ENCODE results near the gene RING1.

GRCh38 chr6:33171880-33172687, 36.2 kb upstream of the RING1 start:
- TF ChIP-seq, protein P1, sequence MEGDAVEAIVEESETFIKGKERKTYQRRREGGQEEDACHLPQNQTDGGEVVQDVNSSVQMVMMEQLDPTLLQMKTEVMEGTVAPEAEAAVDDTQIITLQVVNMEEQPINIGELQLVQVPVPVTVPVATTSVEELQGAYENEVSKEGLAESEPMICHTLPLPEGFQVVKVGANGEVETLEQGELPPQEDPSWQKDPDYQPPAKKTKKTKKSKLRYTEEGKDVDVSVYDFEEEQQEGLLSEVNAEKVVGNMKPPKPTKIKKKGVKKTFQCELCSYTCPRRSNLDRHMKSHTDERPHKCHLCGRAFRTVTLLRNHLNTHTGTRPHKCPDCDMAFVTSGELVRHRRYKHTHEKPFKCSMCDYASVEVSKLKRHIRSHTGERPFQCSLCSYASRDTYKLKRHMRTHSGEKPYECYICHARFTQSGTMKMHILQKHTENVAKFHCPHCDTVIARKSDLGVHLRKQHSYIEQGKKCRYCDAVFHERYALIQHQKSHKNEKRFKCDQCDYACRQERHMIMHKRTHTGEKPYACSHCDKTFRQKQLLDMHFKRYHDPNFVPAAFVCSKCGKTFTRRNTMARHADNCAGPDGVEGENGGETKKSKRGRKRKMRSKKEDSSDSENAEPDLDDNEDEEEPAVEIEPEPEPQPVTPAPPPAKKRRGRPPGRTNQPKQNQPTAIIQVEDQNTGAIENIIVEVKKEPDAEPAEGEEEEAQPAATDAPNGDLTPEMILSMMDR (IDR thresholded peaks at IDR 0.05; ENCODE audit: poor library complexity), result no peak
- no peak for TF ChIP-seq EZH2 (IDR thresholded peaks at IDR 0.05; ENCODE audit: borderline replicate concordance)
